A673 (cell line): ENCODE measurements around the gene PGAP2. TPM values are rescaled to one million over a fixed set of nuclear protein-coding genes. Genes with fewer than 3 reads are reported as not detected.

Experiments
- BruUV-seq: library from RNA; stranded (reverse); fragments of 400-500 nt; replicated peaks from 2 replicates; lab custom pipeline; 2021; lab: Mats Ljungman, UMichigan
- CTCF ChIA-PET: fragments of 300-600 bp; sonication (Branson Sonifier 250); formaldehyde crosslinking; loops from one replicate; lab custom pipeline; 2022; ENCODE audit warnings: antibody characterized with exemption; lab: Charles Lee
- POLR2A ChIA-PET: fragments of 300-600 bp; sonication (Branson Sonifier 250); formaldehyde crosslinking; loops from one replicate; lab custom pipeline; 2022; ENCODE audit warnings: antibody characterized with exemption; ENCODE audit not compliant: low non-redundant PET; lab: Charles Lee
- DNase-seq: peaks from one replicate; pipeline ENCODE4 v3.0.0-alpha.2; 2015; ENCODE audit warnings: low spot score
- H3K27ac ChIP-seq: fragments of 200-600 bp; sonication (generic); 2 replicates; pipeline ENCODE4 v1.5.1; 2016; ENCODE audit warnings: mixed run types, low read depth, mild to moderate bottlenecking, mixed read lengths, antibody characterized with exemption, low read length; ENCODE audit not compliant: poor library complexity, severe bottlenecking
- H3K27me3 ChIP-seq: fragments of 200-600 bp; sonication (generic); replicated peaks from 2 replicates; pipeline ENCODE4 v1.6.1; 2017; ENCODE audit warnings: mixed run types, low read depth, mild to moderate bottlenecking, mixed read lengths, antibody characterized with exemption, low read length; ENCODE audit not compliant: insufficient read depth, poor library complexity
- H3K36me3 ChIP-seq: fragments of 200-600 bp; sonication (generic); 2 replicates; pipeline ENCODE4 v1.6.1; 2016; ENCODE audit warnings: mixed run types, mild to moderate bottlenecking, mixed read lengths, antibody characterized with exemption, low read length; ENCODE audit not compliant: insufficient read depth, poor library complexity, severe bottlenecking
- H3K4me1 ChIP-seq: fragments of 200-600 bp; sonication (generic); 2 replicates; pipeline ENCODE4 v1.6.1; 2017; ENCODE audit warnings: mixed run types, mild to moderate bottlenecking, mixed read lengths, antibody characterized with exemption, low read length; ENCODE audit not compliant: insufficient read depth, poor library complexity, severe bottlenecking
- H3K4me3 ChIP-seq: fragments of 200-600 bp; sonication (generic); 2 replicates; pipeline ENCODE4 v1.5.1; 2016; ENCODE audit warnings: low read depth, mixed run types, mild to moderate bottlenecking, mixed read lengths, low read length; ENCODE audit not compliant: poor library complexity, severe bottlenecking
- H3K9me3 ChIP-seq: fragments of 200-600 bp; sonication (generic); 2 replicates; pipeline ENCODE4 v1.6.1; 2016; ENCODE audit warnings: mixed run types, low read depth, mild to moderate bottlenecking, mixed read lengths, antibody characterized with exemption, low read length; ENCODE audit not compliant: poor library complexity, severe bottlenecking
- EZH2 ChIP-seq: fragments of 200-600 bp; sonication (generic); IDR thresholded peaks from 2 replicates; pipeline ENCODE4 v1.6.1; 2017; ENCODE audit warnings: borderline replicate concordance, low read depth, mild to moderate bottlenecking, mixed read lengths, antibody characterized with exemption, low read length; ENCODE audit not compliant: poor library complexity, severe bottlenecking
- intact Hi-C: fragments of 100-400 bp; cut with micrococcal nuclease; formaldehyde crosslinking; loops from one replicate; pipeline ENCODE4 v1.10.0; 2022; ENCODE audit not compliant: unreplicated experiment
- total RNA-seq: library from RNA; stranded (reverse); gene quantifications from 2 replicates; pipeline ENCODE4 v1.2.3, GENCODE V29; 2021
- TF ChIP-seq, protein P1 (sequence below): fragments of 300-800, 200-600 bp; sonication (generic); conservative IDR thresholded peaks from 2 replicates; pipeline ENCODE4 v1.5.1; 2017; ENCODE audit warnings: low read depth, mild to moderate bottlenecking, antibody characterized with exemption, low read length, moderate library complexity, mixed read lengths

The PGAP2 gene
- total RNA-seq, 1 experiment from 2014 or later = 16.2 TPM

GRCh38 chr11:3825473-3826154, 17.3 kb downstream of the PGAP2 start:
- Histone ChIP-seq H3K27me3 (no peaks in the 10 kb centered on the region), H3K4me3 (no peak overlapping the region), H3K36me3 (peaks cover 6% of the 10 kb centered on the region), H3K9me3 (no peaks in the 10 kb centered on the region), H3K27ac (no peak overlapping the region), H3K4me1 (no peaks in the 10 kb centered on the region)
- ChIA-PET CTCF (no interaction called here), POLR2A (no interaction called here)
- DNase-seq = no peak
- intact Hi-C loops = no loop called here
- BruUV-seq = no TSS peak
- TF ChIP-seq, protein P1, sequence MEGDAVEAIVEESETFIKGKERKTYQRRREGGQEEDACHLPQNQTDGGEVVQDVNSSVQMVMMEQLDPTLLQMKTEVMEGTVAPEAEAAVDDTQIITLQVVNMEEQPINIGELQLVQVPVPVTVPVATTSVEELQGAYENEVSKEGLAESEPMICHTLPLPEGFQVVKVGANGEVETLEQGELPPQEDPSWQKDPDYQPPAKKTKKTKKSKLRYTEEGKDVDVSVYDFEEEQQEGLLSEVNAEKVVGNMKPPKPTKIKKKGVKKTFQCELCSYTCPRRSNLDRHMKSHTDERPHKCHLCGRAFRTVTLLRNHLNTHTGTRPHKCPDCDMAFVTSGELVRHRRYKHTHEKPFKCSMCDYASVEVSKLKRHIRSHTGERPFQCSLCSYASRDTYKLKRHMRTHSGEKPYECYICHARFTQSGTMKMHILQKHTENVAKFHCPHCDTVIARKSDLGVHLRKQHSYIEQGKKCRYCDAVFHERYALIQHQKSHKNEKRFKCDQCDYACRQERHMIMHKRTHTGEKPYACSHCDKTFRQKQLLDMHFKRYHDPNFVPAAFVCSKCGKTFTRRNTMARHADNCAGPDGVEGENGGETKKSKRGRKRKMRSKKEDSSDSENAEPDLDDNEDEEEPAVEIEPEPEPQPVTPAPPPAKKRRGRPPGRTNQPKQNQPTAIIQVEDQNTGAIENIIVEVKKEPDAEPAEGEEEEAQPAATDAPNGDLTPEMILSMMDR = no peak
- TF ChIP-seq EZH2 = no peak

- POLR2A ChIA-PET = interaction anchor here (0.6 kb wide), 1 partner anchor 9 kb away, joined by 3 read pairs; no protein-coding TSS in a partner anchor
- no TSS peak for BruUV-seq
These were observed 18.4 kb downstream of the PGAP2 start for GRCh38 chr11:3826721-3827120.

GRCh38 chr11:3827434-3828186, 19.2 kb downstream of the PGAP2 start:
- TF ChIP-seq, protein P1 = no peak
- TF ChIP-seq EZH2 = no peak
- intact Hi-C loops = no loop called here
- no peak for DNase-seq
- H3K36me3 ChIP-seq = peaks cover 6% of the 10 kb centered on the region
- POLR2A ChIA-PET = no interaction called here
- no peaks in the 10 kb centered on the region for H3K4me1 ChIP-seq
- no peaks in the 10 kb centered on the region for H3K9me3 ChIP-seq
- CTCF ChIA-PET = no interaction called here
- H3K27me3 ChIP-seq = no peaks in the 10 kb centered on the region
- no peak overlapping the region for H3K27ac ChIP-seq
- TSS peak; percentile 37 for BruUV-seq
- H3K4me3 ChIP-seq = no peak overlapping the region

More at GRCh38 chr11:3826721-3827120, 18.4 kb downstream of the PGAP2 start:
- Histone ChIP-seq H3K4me1 (no peaks in the 10 kb centered on the region), H3K9me3 (no peaks in the 10 kb centered on the region), H3K27ac (no peak overlapping the region), H3K36me3 (peaks cover 6% of the 10 kb centered on the region), H3K4me3 (no peak overlapping the region), H3K27me3 (no peaks in the 10 kb centered on the region)
- DNase-seq = no peak
- CTCF ChIA-PET = no interaction called here
- TF ChIP-seq, protein P1 = no peak
- no peak for TF ChIP-seq EZH2
- intact Hi-C loops = no loop called here
